H1 (cell line): ENCODE measurements around the gene EDEM1.
"Not testable (repeated sequence)": the region's sequence is repeated elsewhere in the genome, so short reads cannot be mapped to it uniquely, and the experiment has no call there.

Experiments
- KDM5A ChIP-seq: fragments of 200-600 bp; IDR thresholded peaks from 2 replicates; pipeline ENCODE4 v1.7.1; 2012; ENCODE audit warnings: mild to moderate bottlenecking, low read length, inconsistent platforms, mixed read lengths
- SP1 ChIP-seq: IDR thresholded peaks from 2 replicates; pipeline ENCODE4 v1.6.1; 2011; ENCODE audit warnings: low read depth, low read length
- TAF1 ChIP-seq: IDR thresholded peaks from 2 replicates; pipeline ENCODE4 v1.6.1; 2011; ENCODE audit warnings: mild to moderate bottlenecking, low read depth, low read length

- TF ChIP-seq KDM5A, TAF1, SP1: not testable (repeated sequence)
Measured at GRCh38 chr3:5179036-5179435, 8.5 kb upstream of the EDEM1 start.
